ENCODE measurements around the gene BEGAIN. TPM values are rescaled to one million over a fixed set of nuclear protein-coding genes. Genes with fewer than 3 reads are reported as not detected.

BEGAIN gene
- total and polyA plus RNA-seq, 2 experiments from 2014 or later: not detected

DNA sequence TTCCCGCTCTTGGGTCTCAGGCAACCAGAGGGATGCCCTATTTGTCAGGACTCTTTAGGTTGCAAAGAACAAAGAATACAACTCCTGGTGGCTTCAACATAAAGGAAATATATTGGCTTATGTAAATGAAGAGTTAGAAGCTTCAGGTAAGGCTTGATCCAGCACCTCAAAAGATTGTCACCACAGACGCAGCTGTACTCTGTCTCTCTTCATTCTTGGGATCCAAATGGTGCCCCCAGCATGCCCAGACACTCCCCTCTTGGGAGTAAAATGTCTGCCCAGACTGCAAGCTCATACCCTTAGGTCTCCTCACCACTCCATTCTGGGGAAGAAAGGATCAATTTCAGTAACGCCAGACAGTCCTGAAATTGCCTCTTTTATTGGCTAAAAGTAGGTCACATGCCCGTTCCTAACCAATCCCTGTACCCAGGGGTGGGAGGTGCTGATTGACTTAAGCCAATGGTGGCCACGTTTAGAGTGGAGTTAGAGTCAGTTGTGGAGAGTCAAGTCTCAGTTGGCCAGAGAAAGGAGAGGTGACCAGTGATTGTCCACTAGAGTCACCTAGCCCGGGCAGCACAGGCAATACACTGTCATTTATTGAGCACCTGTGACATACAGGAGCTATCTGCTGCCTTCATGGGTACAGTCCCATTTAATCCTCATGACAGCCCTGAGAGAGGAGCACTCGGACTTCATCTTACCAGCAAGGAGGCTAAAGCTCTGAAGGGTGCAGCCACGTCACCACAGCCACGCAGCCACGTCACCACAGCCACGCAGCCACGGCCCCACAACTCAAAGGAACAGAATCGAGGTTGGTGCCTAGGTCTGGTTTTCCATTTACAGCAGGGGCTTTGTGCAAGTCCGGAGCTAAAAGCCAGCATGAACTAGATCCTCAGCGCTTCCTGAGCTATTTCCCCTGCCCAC lies 19.7 kb upstream of the BEGAIN start:
- Histone ChIP-seq H3K4me3 (no peak overlapping the region), H3K36me3 (no peaks in the 10 kb centered on the region), H3K27me3 (no peaks in the 10 kb centered on the region), H3K4me1 (ENCODE audit: low read depth) (no peaks in the 10 kb centered on the region), H3K27ac (no peak overlapping the region), H3K9me3 (ENCODE audit: low read depth) (no peaks in the 10 kb centered on the region)
- no peak for DNase-seq (ENCODE audit: low read depth in 1 of 2, low spot score in 1 of 2)
- TF ChIP-seq, protein P1, sequence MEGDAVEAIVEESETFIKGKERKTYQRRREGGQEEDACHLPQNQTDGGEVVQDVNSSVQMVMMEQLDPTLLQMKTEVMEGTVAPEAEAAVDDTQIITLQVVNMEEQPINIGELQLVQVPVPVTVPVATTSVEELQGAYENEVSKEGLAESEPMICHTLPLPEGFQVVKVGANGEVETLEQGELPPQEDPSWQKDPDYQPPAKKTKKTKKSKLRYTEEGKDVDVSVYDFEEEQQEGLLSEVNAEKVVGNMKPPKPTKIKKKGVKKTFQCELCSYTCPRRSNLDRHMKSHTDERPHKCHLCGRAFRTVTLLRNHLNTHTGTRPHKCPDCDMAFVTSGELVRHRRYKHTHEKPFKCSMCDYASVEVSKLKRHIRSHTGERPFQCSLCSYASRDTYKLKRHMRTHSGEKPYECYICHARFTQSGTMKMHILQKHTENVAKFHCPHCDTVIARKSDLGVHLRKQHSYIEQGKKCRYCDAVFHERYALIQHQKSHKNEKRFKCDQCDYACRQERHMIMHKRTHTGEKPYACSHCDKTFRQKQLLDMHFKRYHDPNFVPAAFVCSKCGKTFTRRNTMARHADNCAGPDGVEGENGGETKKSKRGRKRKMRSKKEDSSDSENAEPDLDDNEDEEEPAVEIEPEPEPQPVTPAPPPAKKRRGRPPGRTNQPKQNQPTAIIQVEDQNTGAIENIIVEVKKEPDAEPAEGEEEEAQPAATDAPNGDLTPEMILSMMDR (IDR thresholded peaks at IDR 0.05; ENCODE audit: low read depth, low read length): no peak

DNA sequence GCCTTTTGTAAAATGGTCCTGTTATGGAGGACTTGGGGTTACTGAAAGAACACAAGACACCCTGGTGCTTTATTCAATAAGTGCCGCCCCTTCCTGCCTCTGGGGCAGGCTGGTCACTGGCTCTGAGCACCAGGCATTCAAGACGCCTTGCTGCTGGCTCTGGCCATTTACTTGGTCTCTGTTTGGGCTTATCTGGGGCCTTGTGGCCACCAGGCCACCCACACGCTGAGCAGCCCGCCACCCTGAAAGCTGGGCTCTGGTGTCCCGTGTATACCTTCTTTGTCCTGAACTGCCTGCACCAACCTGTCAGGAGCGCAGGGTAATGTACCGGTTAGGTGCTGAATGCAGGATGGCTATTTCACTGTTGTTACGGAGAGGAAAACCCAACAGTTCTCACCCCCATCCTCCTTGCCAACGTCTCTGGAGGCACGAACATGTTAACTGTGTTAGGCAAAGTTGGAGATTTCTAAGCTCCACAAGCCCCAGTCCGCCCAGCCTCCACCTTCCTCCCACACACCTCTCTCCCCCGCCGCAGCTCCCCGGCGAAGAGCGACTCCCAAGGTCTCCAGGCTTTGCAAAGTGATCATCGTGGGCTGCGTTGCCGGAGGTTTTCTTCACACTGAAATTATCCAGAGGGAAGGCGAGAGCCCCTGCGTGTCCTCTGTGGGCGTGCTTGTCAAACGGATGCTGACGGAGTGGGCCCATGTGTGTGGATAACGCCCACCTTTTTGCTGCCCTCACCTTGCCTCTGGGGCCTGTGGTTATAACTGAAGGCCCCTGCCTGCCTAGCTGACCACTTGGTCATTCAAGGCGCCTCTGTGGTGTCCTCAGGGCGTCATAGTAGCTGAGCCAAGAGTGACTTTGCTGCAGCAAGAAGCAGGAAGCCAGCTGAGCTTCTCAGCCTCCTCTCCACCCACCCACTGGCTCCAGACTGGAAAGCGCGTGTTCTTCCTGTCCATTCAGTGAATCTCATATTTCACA lies 18.8 kb upstream of the BEGAIN start:
- peak in 1 of 2 donors; percentile 43 for DNase-seq (ENCODE audit: low read depth in 1 of 2, low spot score in 1 of 2)
- no peak overlapping the region for H3K27ac ChIP-seq

DNA sequence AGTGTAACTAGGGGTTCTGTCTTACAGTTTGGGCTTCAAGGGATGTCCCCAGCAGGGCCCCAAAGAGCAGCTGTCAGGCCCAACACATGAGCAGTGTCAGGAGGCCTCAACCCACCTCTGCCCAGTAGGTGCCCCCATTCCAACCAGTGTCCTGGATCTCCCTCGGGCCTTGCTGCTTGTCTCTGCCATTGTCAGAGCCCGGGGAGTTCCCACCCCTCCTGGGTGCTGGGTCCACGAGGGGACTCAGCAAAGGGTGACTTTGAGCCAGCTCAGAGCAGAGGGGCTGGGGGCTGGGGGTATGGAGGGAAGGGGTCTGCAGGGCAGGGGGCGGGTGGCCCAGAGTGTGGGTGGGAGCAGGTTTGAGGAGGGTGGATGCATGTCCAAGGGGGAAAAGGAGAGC lies 18.0 kb upstream of the BEGAIN start:
- TF ChIP-seq, protein P1 (IDR thresholded peaks at IDR 0.05; ENCODE audit: low read depth, low read length): no peak
- H3K27me3 ChIP-seq: no peaks in the 10 kb centered on the region
- H3K9me3 ChIP-seq (ENCODE audit: low read depth): no peaks in the 10 kb centered on the region
- no peak overlapping the region for H3K27ac ChIP-seq
- no peak for DNase-seq (ENCODE audit: low read depth in 1 of 2, low spot score in 1 of 2)
- H3K4me1 ChIP-seq (ENCODE audit: low read depth): no peaks in the 10 kb centered on the region
- H3K4me3 ChIP-seq: no peak overlapping the region
- no peaks in the 10 kb centered on the region for H3K36me3 ChIP-seq

More for the DNA sequence above, 18.8 kb upstream of the BEGAIN start:
- Histone ChIP-seq H3K36me3 (no peaks in the 10 kb centered on the region), H3K4me3 (no peak overlapping the region), H3K9me3 (ENCODE audit: low read depth) (no peaks in the 10 kb centered on the region), H3K27me3 (no peaks in the 10 kb centered on the region), H3K4me1 (ENCODE audit: low read depth) (no peaks in the 10 kb centered on the region)
- TF ChIP-seq, protein P1 (IDR thresholded peaks at IDR 0.05; ENCODE audit: low read depth, low read length): no peak

DNA sequence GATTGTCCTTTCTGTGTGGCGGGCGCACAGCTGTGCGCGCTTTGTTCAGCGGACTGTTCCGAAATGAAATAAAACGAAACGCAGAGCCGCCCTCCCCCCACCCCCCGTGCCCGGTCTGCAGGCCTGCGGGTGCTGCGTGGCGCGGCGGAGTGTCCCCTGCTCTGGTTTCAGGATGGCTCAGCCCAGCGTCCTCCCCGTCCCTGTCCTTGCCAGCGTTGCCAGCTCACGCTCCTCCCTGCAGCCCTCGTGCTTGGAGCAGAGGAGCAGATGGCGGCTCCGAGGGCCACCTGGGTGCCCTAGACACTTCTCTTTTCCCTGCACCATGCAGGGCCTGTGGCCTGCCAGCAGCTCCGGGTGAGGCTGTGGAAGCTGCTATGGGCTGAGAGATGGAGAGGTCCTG lies 17.5 kb upstream of the BEGAIN start:
- Histone ChIP-seq H3K27me3 (peaks cover 4% of the 10 kb centered on the region), H3K27ac (no peak overlapping the region), H3K4me1 (ENCODE audit: low read depth) (no peaks in the 10 kb centered on the region), H3K36me3 (no peaks in the 10 kb centered on the region), H3K9me3 (ENCODE audit: low read depth) (no peaks in the 10 kb centered on the region), H3K4me3 (no peak overlapping the region)
- no peak for DNase-seq (ENCODE audit: low read depth in 1 of 2, low spot score in 1 of 2)
- TF ChIP-seq, protein P1 (IDR thresholded peaks at IDR 0.05; ENCODE audit: low read depth, low read length): no peak

DNA sequence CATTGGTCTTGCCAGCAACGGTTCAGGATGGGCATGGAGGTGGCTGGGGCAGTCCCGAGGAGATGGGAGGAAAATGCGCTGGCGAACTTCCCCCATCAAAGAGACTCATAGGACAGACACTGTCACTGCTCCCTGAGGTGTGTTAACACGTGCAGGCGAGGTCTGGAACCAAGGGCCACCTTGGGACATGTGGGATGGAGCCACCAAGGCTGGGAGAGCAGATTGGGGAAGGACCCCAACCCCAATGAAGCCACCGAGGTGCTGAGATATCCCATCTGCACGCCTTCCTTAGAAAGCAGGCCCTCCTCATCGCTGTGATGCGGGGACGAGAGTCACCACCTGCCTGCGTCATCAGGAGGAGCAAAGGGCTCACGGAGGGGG lies 16.9 kb upstream of the BEGAIN start:
- H3K9me3 ChIP-seq (ENCODE audit: low read depth): no peaks in the 10 kb centered on the region
- TF ChIP-seq, protein P1 (IDR thresholded peaks at IDR 0.05; ENCODE audit: low read depth, low read length): no peak

More for the DNA sequence above, 16.9 kb upstream of the BEGAIN start:
- no peak for DNase-seq (ENCODE audit: low read depth in 1 of 2, low spot score in 1 of 2)
- Histone ChIP-seq H3K27me3 (peaks cover 10% of the 10 kb centered on the region), H3K36me3 (no peaks in the 10 kb centered on the region), H3K4me3 (no peak overlapping the region), H3K27ac (no peak overlapping the region), H3K4me1 (ENCODE audit: low read depth) (no peaks in the 10 kb centered on the region)
